Spinal cord (tissue), 10 donors: ENCODE measurements around the gene KIFAP3. TPM values are rescaled to one million over a fixed set of nuclear protein-coding genes. Genes with fewer than 3 reads are reported as not detected.

Experiments used
- DNase-seq, 6 donors: peaks; one replicate each; pipeline versions ENCODE4 v3.0.0 to v3.0.0-alpha.2; 2013 to 2015; ENCODE audit warnings: low spot score in 6 of 6, low read depth in 4 of 6
- H3K27ac ChIP-seq: one replicate; pipeline ENCODE4 v1.5.1; 2013; ENCODE audit warnings: low read depth, low read length, control low read depth
- H3K27me3 ChIP-seq: one replicate; pipeline ENCODE4 v1.6.1; 2013; ENCODE audit warnings: low read length; ENCODE audit not compliant: control insufficient read depth, insufficient read depth
- H3K36me3 ChIP-seq: one replicate; pipeline ENCODE4 v1.6.1; 2013; ENCODE audit warnings: low read length; ENCODE audit not compliant: control insufficient read depth, insufficient read depth
- H3K4me1 ChIP-seq: one replicate; pipeline ENCODE4 v1.6.1; 2013; ENCODE audit warnings: low read length; ENCODE audit not compliant: control insufficient read depth, insufficient read depth
- H3K4me3 ChIP-seq: one replicate; pipeline ENCODE4 v1.5.1; 2013; ENCODE audit warnings: low read depth, low read length, control low read depth
- H3K9me3 ChIP-seq: one replicate; pipeline ENCODE4 v1.6.1; 2013; ENCODE audit warnings: low read length; ENCODE audit not compliant: control insufficient read depth, insufficient read depth
- whole genome bisulfite sequencing: methylation state at CpG from one replicate; pipeline ENCODE4 v1.1.5; 2013; ENCODE audit warnings: missing lambda C conversion rate; ENCODE audit not compliant: insufficient coverage; 5-methylcytosine and 5-hydroxymethylcytosine counted together
- polyA plus RNA-seq, 2 donors: library from polyadenylated mRNA; unstranded; fragments of 120-200 nt; gene quantifications; one replicate each; pipeline ENCODE4 v1.2.1, GENCODE V29; 2013; ENCODE audit not compliant: insufficient read length in 2 of 2
- total RNA-seq, 2 donors: library from RNA; depleted of rRNA in 1 of 2; stranded (reverse); fragments of 120-200 nt in 1 of 2; fragments of >200 nt in 1 of 2; gene quantifications; one replicate each; pipeline versions ENCODE4 v1.2.3 to v1.2.4, GENCODE V29; 2013 to 2014
- donor health status: healthy.

The KIFAP3 gene
- total and polyA plus RNA-seq, 4 donors = 79.7 to 163 (median 149) TPM

DNA sequence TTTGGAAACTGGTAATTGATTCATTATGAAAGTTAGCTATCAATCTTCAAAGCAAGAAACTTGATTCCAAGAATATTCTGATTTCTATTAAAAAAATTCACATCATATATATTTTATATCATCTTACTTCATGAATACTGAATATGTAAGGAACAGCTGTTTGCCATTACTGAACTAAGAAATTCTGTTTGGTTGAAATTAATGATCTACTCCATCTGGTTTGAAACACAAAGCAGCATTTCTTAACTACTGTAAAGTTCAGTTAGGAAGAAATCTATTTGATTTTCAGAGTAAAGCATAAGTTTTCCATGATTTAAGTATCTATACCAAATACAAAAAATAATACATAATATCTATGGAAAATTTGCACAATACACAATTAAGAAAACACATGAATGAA, 114.8 kb downstream of the KIFAP3 start:
- Histone ChIP-seq H3K4me3 (no peak overlapping the region), H3K27ac (no peak overlapping the region), H3K36me3 (no peaks in the 10 kb centered on the region), H3K4me1 (no peaks in the 10 kb centered on the region), H3K9me3 (no peaks in the 10 kb centered on the region), H3K27me3 (no peaks in the 10 kb centered on the region)
- DNase-seq = peak in 1 of 6 donors; percentile 4

DNA sequence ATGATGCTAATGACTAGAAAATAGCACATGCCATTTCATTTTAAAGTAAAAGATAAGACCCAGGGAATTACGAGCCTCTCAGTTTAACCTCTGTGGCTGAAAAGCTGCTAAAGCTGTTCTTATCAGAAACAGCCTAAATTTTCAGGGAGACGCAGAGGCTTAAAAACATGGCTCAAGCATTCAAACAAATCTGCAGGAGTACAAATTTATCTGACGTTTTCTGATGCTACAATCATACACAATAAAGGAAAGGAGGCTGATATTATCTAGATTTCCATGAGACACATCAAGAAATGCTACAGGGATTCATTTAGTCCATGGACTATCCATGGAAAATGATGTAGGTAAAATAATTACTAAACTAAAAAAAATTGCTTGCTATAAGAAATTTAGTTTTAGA, 115.5 kb downstream of the KIFAP3 start:
- H3K4me1 ChIP-seq = no peaks in the 10 kb centered on the region
- no peaks in the 10 kb centered on the region for H3K27me3 ChIP-seq
- H3K9me3 ChIP-seq = no peaks in the 10 kb centered on the region
- H3K36me3 ChIP-seq = no peaks in the 10 kb centered on the region
- WGBS = 80% methylated on average over 1 of the region's 3 CpGs
- no peak overlapping the region for H3K27ac ChIP-seq
- no peak overlapping the region for H3K4me3 ChIP-seq
- DNase-seq = no peak

DNA sequence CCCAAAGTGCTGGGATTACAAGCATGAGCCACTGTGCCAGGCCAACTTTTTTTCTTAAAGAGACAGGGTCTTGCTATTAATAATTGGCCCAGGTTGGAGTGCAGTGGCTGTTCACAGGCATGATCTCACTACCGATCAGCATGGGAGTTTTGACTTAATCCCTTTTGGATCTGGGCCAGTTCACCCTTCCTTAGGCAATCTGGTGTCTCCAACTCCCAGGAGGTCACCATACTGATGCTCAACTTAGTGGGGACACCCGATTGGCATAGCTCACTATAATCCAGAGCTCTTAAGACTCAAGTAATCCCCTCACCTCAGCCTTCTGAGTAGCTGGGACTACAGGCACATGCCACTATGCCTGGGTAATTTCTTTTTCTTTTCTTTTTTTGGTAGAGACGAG, 116.6 kb downstream of the KIFAP3 start:
- H3K27ac ChIP-seq = no peak overlapping the region
- H3K27me3 ChIP-seq = no peaks in the 10 kb centered on the region
- no peaks in the 10 kb centered on the region for H3K36me3 ChIP-seq
- H3K4me3 ChIP-seq = no peak overlapping the region
- no peaks in the 10 kb centered on the region for H3K9me3 ChIP-seq
- 89% methylated on average over 2 of the region's 3 CpGs for WGBS
- DNase-seq = no peak
- no peaks in the 10 kb centered on the region for H3K4me1 ChIP-seq

GRCh38 chr1:169951108-169951507, 123.4 kb downstream of the KIFAP3 start:
- H3K4me3 ChIP-seq = no peak overlapping the region
- no peak for DNase-seq
- H3K9me3 ChIP-seq = no peaks in the 10 kb centered on the region
- H3K36me3 ChIP-seq = no peaks in the 10 kb centered on the region
- no peaks in the 10 kb centered on the region for H3K4me1 ChIP-seq
- WGBS = no CpG with 5 or more reads among the region's 1 CpG
- H3K27ac ChIP-seq = no peak overlapping the region
- no peaks in the 10 kb centered on the region for H3K27me3 ChIP-seq

DNA sequence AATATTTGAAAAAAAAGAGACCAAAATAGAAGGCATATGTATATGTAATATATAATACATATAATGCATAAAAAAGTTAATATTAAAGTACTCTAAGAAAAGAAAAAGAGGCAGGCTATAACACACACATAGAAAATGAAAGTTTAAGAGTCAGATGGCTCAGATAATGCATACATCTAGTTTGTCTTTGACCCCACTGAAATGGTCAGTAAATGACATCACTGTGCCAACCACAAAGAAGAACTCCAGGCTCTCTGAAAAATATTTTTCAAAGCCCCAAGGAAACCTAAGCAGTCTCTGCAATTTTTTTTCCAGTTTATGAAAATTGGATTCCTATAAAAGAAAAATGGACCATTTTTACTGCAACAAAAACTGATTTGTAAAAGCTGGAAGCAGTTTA, 125.4 kb downstream of the KIFAP3 start:
- Histone ChIP-seq H3K36me3 (peaks cover 9% of the 10 kb centered on the region), H3K9me3 (no peaks in the 10 kb centered on the region), H3K27ac (no peak overlapping the region), H3K27me3 (no peaks in the 10 kb centered on the region), H3K4me1 (peaks cover 8% of the 10 kb centered on the region), H3K4me3 (no peak overlapping the region)
- DNase-seq = no peak

- H3K36me3 ChIP-seq = peaks cover 12% of the 10 kb centered on the region
- H3K4me1 ChIP-seq = peaks cover 8% of the 10 kb centered on the region
- no peak overlapping the region for H3K4me3 ChIP-seq
- DNase-seq = no peak
- no peaks in the 10 kb centered on the region for H3K9me3 ChIP-seq
- H3K27ac ChIP-seq = no peak overlapping the region
- no peaks in the 10 kb centered on the region for H3K27me3 ChIP-seq
These were observed 128.3 kb downstream of the KIFAP3 start for GRCh38 chr1:169946206-169946605.

DNA sequence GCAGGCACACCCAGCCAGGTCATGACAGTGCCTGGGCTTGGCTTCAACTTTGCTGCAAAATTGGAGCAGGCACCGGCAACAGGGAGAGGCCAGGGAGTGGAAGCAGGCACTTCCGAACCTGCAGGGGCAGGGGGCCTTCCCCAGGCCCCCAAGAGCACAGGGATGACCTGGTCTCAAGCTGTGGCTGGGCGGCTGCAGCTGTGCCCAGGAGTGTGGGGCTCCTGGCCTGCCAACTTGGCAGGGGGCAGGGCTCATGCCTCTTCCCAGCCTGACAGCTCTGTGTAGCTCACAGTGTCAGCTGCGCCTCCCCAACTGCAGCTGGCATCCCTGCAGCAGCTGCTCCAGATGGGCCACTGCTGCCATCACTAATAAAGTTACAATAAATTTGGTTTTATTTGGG, 129.3 kb downstream of the KIFAP3 start:
- Histone ChIP-seq H3K27ac (no peak overlapping the region), H3K36me3 (peaks cover 12% of the 10 kb centered on the region), H3K4me3 (no peak overlapping the region), H3K9me3 (no peaks in the 10 kb centered on the region), H3K4me1 (peaks cover 8% of the 10 kb centered on the region), H3K27me3 (no peaks in the 10 kb centered on the region)
- peak in 2 of 6 donors; percentile 34 to 44 for DNase-seq
- 54% methylated on average over 3 of the region's 4 CpGs for WGBS

DNA sequence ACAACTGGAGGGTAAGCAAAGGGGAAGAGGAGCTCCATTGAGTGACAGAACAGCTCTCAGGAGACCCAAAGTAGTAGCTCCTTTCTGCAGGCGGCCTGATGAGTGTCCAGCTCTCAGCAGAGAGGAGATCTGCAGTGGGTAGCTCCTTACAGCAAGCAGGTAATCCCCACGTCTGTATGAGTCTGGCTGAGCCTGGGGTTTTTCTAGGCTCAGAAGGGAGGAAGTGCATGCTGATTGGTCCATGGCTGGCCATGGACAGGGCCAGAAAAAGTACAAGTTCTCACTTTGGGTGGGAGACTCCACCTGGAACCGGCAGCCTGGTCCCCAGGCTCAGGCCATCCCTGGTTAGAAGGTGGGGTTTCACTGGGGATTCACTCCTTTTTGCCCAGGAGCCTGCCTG, 129.9 kb downstream of the KIFAP3 start:
- peaks cover 8% of the 10 kb centered on the region for H3K4me1 ChIP-seq

DNA sequence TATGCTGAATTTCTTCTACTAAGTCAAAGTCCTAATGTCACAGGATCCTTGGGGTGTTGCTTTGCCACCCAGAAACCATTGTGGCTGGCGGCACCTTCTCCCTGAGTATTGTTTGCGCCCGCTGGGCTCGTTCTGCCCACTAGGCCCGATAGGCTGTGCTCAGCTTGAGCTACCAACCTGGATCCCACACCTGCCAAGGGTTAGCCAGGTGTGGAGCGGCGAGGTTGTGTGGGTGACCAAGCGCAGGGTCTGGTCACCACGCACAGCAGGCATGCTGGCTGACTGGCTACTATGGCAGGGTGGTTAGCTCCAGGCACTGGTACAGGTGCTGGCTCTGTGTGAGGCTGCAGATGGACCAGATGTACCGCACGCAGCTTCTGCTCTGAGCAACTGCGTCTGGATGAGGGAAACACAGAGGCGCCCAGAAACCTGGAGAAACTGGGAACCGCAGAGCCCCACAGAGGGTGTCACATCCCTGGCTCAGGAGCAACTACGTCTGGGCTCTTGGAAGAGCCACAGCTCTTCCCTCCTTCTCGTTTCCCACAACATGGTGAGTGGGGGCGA, 130.4 kb downstream of the KIFAP3 start:
- Histone ChIP-seq H3K36me3 (peaks cover 12% of the 10 kb centered on the region), H3K27ac (no peak overlapping the region), H3K9me3 (no peaks in the 10 kb centered on the region), H3K4me3 (no peak overlapping the region), H3K4me1 (peaks cover 8% of the 10 kb centered on the region), H3K27me3 (no peaks in the 10 kb centered on the region)
- no peak for DNase-seq
- 91% methylated on average over 15 of the region's 17 CpGs for WGBS

More for the DNA sequence above, 129.9 kb downstream of the KIFAP3 start:
- Histone ChIP-seq H3K27ac (no peak overlapping the region), H3K27me3 (no peaks in the 10 kb centered on the region), H3K9me3 (no peaks in the 10 kb centered on the region), H3K36me3 (peaks cover 12% of the 10 kb centered on the region), H3K4me3 (no peak overlapping the region)
- 84% methylated on average over 3 of the region's 3 CpGs for WGBS
- DNase-seq = no peak

GRCh38 chr1:169941982-169942830, 132.3 kb downstream of the KIFAP3 start:
- WGBS = no CpG with 5 or more reads among the region's 2 CpGs
- Histone ChIP-seq H3K4me3 (no peak overlapping the region), H3K36me3 (peaks cover 12% of the 10 kb centered on the region), H3K9me3 (no peaks in the 10 kb centered on the region), H3K27me3 (no peaks in the 10 kb centered on the region), H3K27ac (no peak overlapping the region), H3K4me1 (peaks cover 8% of the 10 kb centered on the region)
- peak in 1 of 6 donors; percentile 38 for DNase-seq
